Neural cell (in vitro differentiated cells): ENCODE data around the gene STARD5. TPM values are rescaled to one million over a fixed set of nuclear protein-coding genes. Genes with fewer than 3 reads are reported as not detected.
A peak's percentile ranks its signal among the peaks of the same experiment; 100 is the strongest.

Experiments
- H2AFZ ChIP-seq: fragments of 200-600, 300-800 bp; sonication (generic), shearing (Covaris generic); 2 replicates; pipeline ENCODE4 v1.6.0; 2014; ENCODE audit warnings: low read depth, mild to moderate bottlenecking, antibody characterized with exemption, low read length, moderate library complexity
- H3F3A ChIP-seq: fragments of 200-600 bp; shearing (Covaris generic); 2 replicates; pipeline ENCODE4 v1.6.1; 2016; ENCODE audit warnings: mild to moderate bottlenecking, moderate library complexity, mixed read lengths, antibody characterized with exemption, low read length; ENCODE audit not compliant: insufficient read depth, poor library complexity, severe bottlenecking
- H3K27ac ChIP-seq: fragments of 200-600, 300-800 bp; sonication (generic), shearing (Covaris generic); 2 replicates; pipeline ENCODE4 v1.5.1; 2014; ENCODE audit warnings: mild to moderate bottlenecking, low read length, moderate library complexity
- H3K27me3 ChIP-seq: fragments of 300-800, 200-600 bp; sonication (generic), shearing (Covaris generic); 2 replicates; pipeline ENCODE4 v1.6.0; 2014; ENCODE audit warnings: mild to moderate bottlenecking, low read depth, low read length, moderate library complexity; ENCODE audit not compliant: insufficient read depth
- H3K36me3 ChIP-seq: fragments of 300-800, 200-600 bp; sonication (generic), shearing (Covaris generic); 2 replicates; pipeline ENCODE4 v1.5.1; 2014; ENCODE audit warnings: mild to moderate bottlenecking, antibody characterized with exemption, low read length, moderate library complexity; ENCODE audit not compliant: insufficient read depth
- H3K4me2 ChIP-seq: fragments of 300-800, 200-600 bp; sonication (generic), shearing (Covaris generic); 2 replicates; pipeline ENCODE4 v1.6.0; 2014; ENCODE audit warnings: mild to moderate bottlenecking, low read length
- H3K4me3 ChIP-seq: fragments of 300-800, 200-600 bp; sonication (generic), shearing (Covaris generic); 2 replicates; pipeline ENCODE4 v1.5.1; 2014; ENCODE audit warnings: mild to moderate bottlenecking, low read length, moderate library complexity
- H3K79me2 ChIP-seq: fragments of 200-600 bp; shearing (Covaris generic); replicated peaks from 2 replicates; pipeline ENCODE4 v1.6.0; 2014; ENCODE audit warnings: mild to moderate bottlenecking, low read length, moderate library complexity; ENCODE audit not compliant: insufficient read depth
- H3K9ac ChIP-seq: fragments of 300-800, 200-600 bp; sonication (generic), shearing (Covaris generic); 2 replicates; pipeline ENCODE4 v1.6.1; 2016; ENCODE audit warnings: mild to moderate bottlenecking, low read length, mixed read lengths
- H3K9me2 ChIP-seq: fragments of 200-600 bp; shearing (Covaris generic); 2 replicates; pipeline ENCODE4 v1.6.1; 2016; ENCODE audit warnings: mild to moderate bottlenecking, low read length, mixed read lengths; ENCODE audit not compliant: insufficient read depth
- H3K9me3 ChIP-seq: fragments of 200-600, 300-800 bp; sonication (generic), shearing (Covaris generic); 2 replicates; pipeline ENCODE4 v1.6.1; 2016; ENCODE audit warnings: mild to moderate bottlenecking, mixed run types, low read length, moderate library complexity, mixed read lengths
- H4K20me1 ChIP-seq: fragments of 200-600 bp; shearing (Covaris generic); 2 replicates; pipeline ENCODE4 v1.6.1; 2016; ENCODE audit warnings: mild to moderate bottlenecking, mixed run types; ENCODE audit not compliant: insufficient read depth
- CTCF ChIP-seq: fragments of 450-650 bp; IDR thresholded peaks from 2 replicates; pipeline ENCODE4 v1.5.1; 2014; ENCODE audit warnings: antibody characterized with exemption, mild to moderate bottlenecking, moderate library complexity; ENCODE audit not compliant: poor library complexity, severe bottlenecking
- EP300 ChIP-seq: fragments of 450-650 bp; conservative IDR thresholded peaks from 2 replicates; pipeline ENCODE4 v1.6.1; 2014; ENCODE audit warnings: antibody characterized with exemption, mild to moderate bottlenecking, moderate library complexity; ENCODE audit not compliant: poor library complexity, severe bottlenecking
- MXI1 ChIP-seq: fragments of 450-650 bp; conservative IDR thresholded peaks from 2 replicates; pipeline ENCODE4 v1.6.1; 2014; ENCODE audit warnings: antibody characterized with exemption, mild to moderate bottlenecking; ENCODE audit not compliant: poor library complexity, severe bottlenecking
- POLR2AphosphoS5 ChIP-seq: IDR thresholded peaks from 2 replicates; pipeline ENCODE4 v1.6.1; 2012
- RAD21 ChIP-seq: fragments of 450-650 bp; conservative IDR thresholded peaks from 2 replicates; pipeline ENCODE4 v1.6.1; 2014; ENCODE audit warnings: antibody characterized with exemption, mild to moderate bottlenecking, moderate library complexity
- REST ChIP-seq: IDR thresholded peaks from 2 replicates; pipeline ENCODE4 v1.6.1; 2012; ENCODE audit warnings: borderline replicate concordance
- SMC3 ChIP-seq: fragments of 450-650 bp; conservative IDR thresholded peaks from 2 replicates; pipeline ENCODE4 v1.6.1; 2014; ENCODE audit warnings: antibody characterized with exemption, mild to moderate bottlenecking, moderate library complexity; ENCODE audit not compliant: poor library complexity
- TAF1 ChIP-seq: IDR thresholded peaks from 2 replicates; pipeline ENCODE4 v1.6.1; 2012; ENCODE audit warnings: low read depth
- polyA plus RNA-seq: library from polyadenylated mRNA; depleted of rRNA; stranded (reverse); fragments of >200 nt; gene quantifications from 2 replicates; pipeline ENCODE4 v1.2.3, GENCODE V29; 2014

Gene STARD5
- polyA plus RNA-seq, 1 donor from 2014 or later, result 0.76 TPM

GRCh38 chr15:81304226-81304625, 19.7 kb downstream of the STARD5 start:
- Histone ChIP-seq H3K4me3 (no peak overlapping the region), H3F3A (no peaks in the 10 kb centered on the region), H3K9ac (no peak overlapping the region), H3K36me3 (no peaks in the 10 kb centered on the region), H2AFZ (no peak overlapping the region), H4K20me1 (no peaks in the 10 kb centered on the region), H3K27ac (no peak overlapping the region), H3K9me2 (no peaks in the 10 kb centered on the region), H3K27me3 (no peaks in the 10 kb centered on the region), H3K79me2 (no peaks in the 10 kb centered on the region), H3K9me3 (no peaks in the 10 kb centered on the region), H3K4me2 (no peak overlapping the region)
- TF ChIP-seq POLR2AphosphoS5, result no peak
- no peak for TF ChIP-seq RAD21
- TF ChIP-seq SMC3, result no peak
- TF ChIP-seq TAF1, result no peak
- TF ChIP-seq EP300, result no peak
- TF ChIP-seq CTCF, result no peak
- TF ChIP-seq REST, result no peak
- TF ChIP-seq MXI1, result no peak

GRCh38 chr15:81303244-81304225, 20.4 kb downstream of the STARD5 start:
- Histone ChIP-seq H3K27me3 (no peaks in the 10 kb centered on the region), H3K27ac (no peak overlapping the region), H2AFZ (peak overlapping the region; percentile 32), H3F3A (no peaks in the 10 kb centered on the region), H3K79me2 (no peaks in the 10 kb centered on the region), H3K9me3 (no peaks in the 10 kb centered on the region), H3K9me2 (no peaks in the 10 kb centered on the region), H3K9ac (no peak overlapping the region), H3K4me2 (no peak overlapping the region), H3K4me3 (no peak overlapping the region), H3K36me3 (no peaks in the 10 kb centered on the region), H4K20me1 (no peaks in the 10 kb centered on the region)
- TF ChIP-seq RAD21 (no peak), TAF1 (no peak)
